CD4-positive, alpha-beta T cell (primary cell): Measurements from ENCODE around the gene ACTN1. TPM values are rescaled to one million over a fixed set of nuclear protein-coding genes. Genes with fewer than 3 reads are reported as not detected.

Source experiments
- ATAC-seq: fragments of 200-7000 bp; cut with Tn5 transposase; one replicate; pipeline ENCODE4 v1.10.0; 2022; ENCODE audit warnings: mild to moderate bottlenecking; ENCODE audit not compliant: poor library complexity
- CTCF ChIA-PET: fragments of 350-600 bp; sonication (Branson Sonifier 250); formaldehyde crosslinking; loops from one replicate; lab custom pipeline; 2021; ENCODE audit warnings: antibody characterized with exemption, inconsistent platforms; lab: Charles Lee
- POLR2A ChIA-PET: fragments of 350-600 bp; sonication (Branson Sonifier 250); formaldehyde crosslinking; loops from one replicate; lab custom pipeline; 2021; ENCODE audit warnings: antibody characterized with exemption, inconsistent platforms; lab: Charles Lee
- DNase-seq, 14 experiments: peaks; one replicate each; pipeline ENCODE4 v3.0.0-alpha.2; 2013 to 2020; ENCODE audit warnings: mixed read lengths in 2 of 14
- H3K27ac ChIP-seq, 2 donors: one replicate each; pipeline versions ENCODE4 v1.5.1 to v1.7.0; 2013; ENCODE audit warnings: low read length in 2 of 2, low read depth in 1 of 2, mild to moderate bottlenecking in 1 of 2
- H3K27me3 ChIP-seq, 2 experiments: 1 replicate in 1 of 2; 2 replicates in 1 of 2; pipeline versions ENCODE4 v1.6.1 to v1.7.0; 2013; ENCODE audit warnings: low read length in 2 of 2, control low read depth in 1 of 2, mild to moderate bottlenecking in 1 of 2, moderate library complexity in 1 of 2; ENCODE audit not compliant: insufficient read depth in 2 of 2, control insufficient read depth in 1 of 2
- H3K36me3 ChIP-seq: one replicate; pipeline ENCODE4 v1.6.1; 2013; ENCODE audit warnings: low read length, control low read depth; ENCODE audit not compliant: insufficient read depth
- H3K4me1 ChIP-seq: one replicate; pipeline ENCODE4 v1.6.1; 2013; ENCODE audit warnings: low read length, control low read depth; ENCODE audit not compliant: insufficient read depth
- H3K4me3 ChIP-seq: one replicate; pipeline ENCODE4 v1.5.1; 2013; ENCODE audit warnings: mild to moderate bottlenecking, low read length, moderate library complexity
- H3K9me3 ChIP-seq, 2 experiments: 1 replicate in 1 of 2; 2 replicates in 1 of 2; pipeline versions ENCODE4 v1.6.1 to v1.7.0; 2013; ENCODE audit warnings: low read length in 2 of 2, mild to moderate bottlenecking in 2 of 2, control low read depth in 1 of 2, moderate library complexity in 1 of 2; ENCODE audit not compliant: control insufficient read depth in 1 of 2, insufficient read depth in 1 of 2
- H3K27ac Mint-ChIP-seq: one replicate; pipeline ENCODE4 v1.8.0; 2020; ENCODE audit warnings: mixed read lengths
- H3K27me3 Mint-ChIP-seq: one replicate; pipeline ENCODE4 v1.8.0; 2021; ENCODE audit warnings: mixed read lengths
- H3K36me3 Mint-ChIP-seq: one replicate; pipeline ENCODE4 v1.8.0; 2021; ENCODE audit warnings: low read depth, mixed read lengths
- H3K4me1 Mint-ChIP-seq: one replicate; pipeline ENCODE4 v1.8.0; 2021; ENCODE audit warnings: low read depth, mixed read lengths
- H3K4me3 Mint-ChIP-seq: one replicate; pipeline ENCODE4 v1.8.0; 2020; ENCODE audit warnings: mild to moderate bottlenecking, mixed read lengths
- H3K9me3 Mint-ChIP-seq: one replicate; pipeline ENCODE4 v1.8.0; 2020; ENCODE audit warnings: mixed read lengths
- CTCF ChIP-seq: fragments of 200-600 bp; IDR thresholded peaks from one replicate; pipeline ENCODE4 v1.8.0; 2022; ENCODE audit warnings: antibody characterized with exemption, mild to moderate bottlenecking
- intact Hi-C, 2 experiments: fragments of 100-400 bp; cut with DNase I in 1 of 2; cut with micrococcal nuclease in 1 of 2; formaldehyde crosslinking; loops; one replicate each; pipeline versions ENCODE4 v1.15.1 to v1.9.0; 2023 to 2025; cut with DNase I, micrococcal nuclease
- total RNA-seq, 174 experiments: library from RNA in 2 of 174; stranded (reverse) in 2 of 174; gene quantifications; one replicate each; pipeline ENCODE4 v1.2.3 and lab custom pipeline; 2021 to 2026

Gene ACTN1
- total RNA-seq, 2 experiments from 2014 or later: 128 to 143 TPM

GRCh38 chr14:68910540-68910939 lies 68.6 kb downstream of the ACTN1 start:
- Histone ChIP-seq H3K27me3 (no peaks in the 10 kb centered on the region), H3K4me3 (no peak overlapping the region), H3K36me3 (peaks cover 42% of the 10 kb centered on the region), H3K27ac (no peak overlapping the region), H3K9me3 (peaks cover 0 to 2% of the 10 kb centered on the region in 2 experiments), H3K4me1 (peaks cover 8% of the 10 kb centered on the region)
- no peaks in the 10 kb centered on the region for H3K9me3 Mint-ChIP-seq
- ATAC-seq: no peak
- intact Hi-C loops: loop anchor here (2.0 to 5.0 kb wide), 4 partner anchors 92 to 180 kb away; no protein-coding TSS in a partner anchor
- ChIA-PET POLR2A (interaction anchor here (0.9 kb wide), 1 partner anchor 197 kb away, joined by 3 read pairs; no protein-coding TSS in a partner anchor), CTCF (interaction anchor here (1.0 to 2.4 kb wide), 6 partner anchors 12 to 197 kb away, joined by 3 to 10 read pairs (median 4); no protein-coding TSS in a partner anchor)
- H3K27me3 Mint-ChIP-seq: no peaks in the 10 kb centered on the region
- no peak for TF ChIP-seq CTCF
- H3K4me3 Mint-ChIP-seq: no peak overlapping the region
- H3K36me3 Mint-ChIP-seq: peaks cover 64% of the 10 kb centered on the region
- DNase-seq: no peak
- H3K27ac Mint-ChIP-seq: no peak overlapping the region
- H3K4me1 Mint-ChIP-seq: peaks cover 23% of the 10 kb centered on the region

GRCh38 chr14:68908803-68909202 lies 70.3 kb downstream of the ACTN1 start:
- DNase-seq: no peak
- Mint-ChIP-seq H3K36me3 (peaks cover 73% of the 10 kb centered on the region), H3K4me3 (no peak overlapping the region), H3K27ac (no peak overlapping the region), H3K27me3 (no peaks in the 10 kb centered on the region), H3K4me1 (peaks cover 23% of the 10 kb centered on the region), H3K9me3 (no peaks in the 10 kb centered on the region)
- no peak for TF ChIP-seq CTCF
- H3K9me3 ChIP-seq: no peaks in the 10 kb centered on the region
- no peak overlapping the region for H3K27ac ChIP-seq
- no peaks in the 10 kb centered on the region for H3K27me3 ChIP-seq
- no peak for ATAC-seq
- H3K4me1 ChIP-seq: peaks cover 8% of the 10 kb centered on the region
- peaks cover 56% of the 10 kb centered on the region for H3K36me3 ChIP-seq
- ChIA-PET POLR2A (interaction anchor here (0.6 kb wide), 1 partner anchor 1526 kb away, joined by 3 read pairs; no protein-coding TSS in a partner anchor), CTCF (no interaction called here)
- intact Hi-C loops: no loop called here
- no peak overlapping the region for H3K4me3 ChIP-seq

GRCh38 chr14:68908201-68908600 lies 70.9 kb downstream of the ACTN1 start:
- no peak overlapping the region for H3K27ac Mint-ChIP-seq
- POLR2A ChIA-PET: no interaction called here
- peaks cover 18% of the 10 kb centered on the region for H3K4me1 Mint-ChIP-seq
- no peaks in the 10 kb centered on the region for H3K9me3 Mint-ChIP-seq
- no peaks in the 10 kb centered on the region for H3K27me3 ChIP-seq
- intact Hi-C loops: no loop called here
- H3K4me3 Mint-ChIP-seq: no peak overlapping the region
- TF ChIP-seq CTCF: no peak
- H3K9me3 ChIP-seq: no peaks in the 10 kb centered on the region
- CTCF ChIA-PET: no interaction called here
- peaks cover 8% of the 10 kb centered on the region for H3K4me1 ChIP-seq
- no peak overlapping the region for H3K4me3 ChIP-seq
- ATAC-seq: no peak
- peaks cover 76% of the 10 kb centered on the region for H3K36me3 Mint-ChIP-seq
- no peak for DNase-seq
- no peaks in the 10 kb centered on the region for H3K27me3 Mint-ChIP-seq
- H3K27ac ChIP-seq: no peak overlapping the region
- H3K36me3 ChIP-seq: peaks cover 61% of the 10 kb centered on the region
